Measurements from ENCODE around the gene MBTPS1. TPM values are rescaled to one million over a fixed set of nuclear protein-coding genes. Genes with fewer than 3 reads are reported as not detected.

MBTPS1 gene
- total RNA-seq, 3 donors from 2014 or later (not counting 1 experiment from before 2014, with no cell fraction given) = 85.2 to 124 (median 113) TPM

DNA sequence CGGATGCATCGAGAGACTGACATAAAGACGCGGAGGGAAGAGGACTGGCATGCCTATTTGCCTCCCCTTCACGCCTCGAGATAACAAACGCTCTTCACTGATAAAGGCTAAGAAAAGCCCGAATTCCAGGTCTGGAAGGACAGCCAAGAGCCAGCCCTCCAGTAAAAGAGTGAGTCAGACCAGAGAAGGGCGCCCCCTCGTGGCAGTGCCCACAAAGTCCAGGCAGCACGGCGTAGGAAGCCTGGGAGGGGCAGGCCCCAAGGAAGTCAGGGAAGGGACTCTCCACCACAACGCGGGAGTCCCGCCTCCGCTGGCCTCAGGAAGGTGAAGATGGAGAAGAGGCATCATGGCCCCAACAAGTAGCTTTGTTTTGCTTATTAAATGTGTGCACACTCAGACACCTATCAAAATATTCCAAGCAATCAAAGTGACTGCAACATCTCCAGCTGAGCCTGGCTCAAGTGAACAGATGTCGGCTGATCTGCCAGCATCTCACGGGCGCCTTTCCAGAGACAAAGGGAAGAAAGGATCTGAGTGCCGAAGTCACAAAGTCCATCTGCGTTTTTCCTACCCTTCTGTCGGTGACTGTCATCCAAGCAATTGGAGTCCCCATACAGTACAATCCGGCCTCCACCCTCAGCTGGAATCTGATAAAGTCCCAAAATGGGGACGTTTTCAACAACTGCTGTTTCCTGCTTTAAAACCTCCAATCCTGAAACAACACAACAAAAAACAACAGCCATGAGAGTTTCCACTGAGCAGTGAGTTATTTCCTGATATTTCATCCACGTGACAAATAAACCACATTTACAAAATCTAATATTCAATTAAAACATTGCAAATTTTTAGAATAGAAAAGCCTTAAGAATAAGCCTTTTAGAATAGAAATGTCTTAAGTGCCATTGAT is 53.8 kb downstream of the MBTPS1 start:
- peaks cover 13% of the 10 kb centered on the region for H3K36me3 Mint-ChIP-seq
- Histone ChIP-seq H3K36me3 (ENCODE audit: control insufficient read depth, insufficient read depth, low read length) (peaks cover 87% of the 10 kb centered on the region), H3K27me3 (ENCODE audit: control insufficient read depth, insufficient read depth, low read length) (no peaks in the 10 kb centered on the region), H3K27ac (ENCODE audit: low read length) (no peak overlapping the region), H3K9me3 (ENCODE audit: control insufficient read depth, insufficient read depth, low read length) (no peaks in the 10 kb centered on the region), H3K4me3 (ENCODE audit: low read length) (no peak overlapping the region), H3K4me1 (ENCODE audit: control insufficient read depth, insufficient read depth, low read length) (no peaks in the 10 kb centered on the region)
- no peaks in the 10 kb centered on the region for H3K4me1 Mint-ChIP-seq
- peak; percentile 72 to 82 (median 79) for ATAC-seq
- 79% methylated on average over 20 of the region's 25 CpGs for WGBS (ENCODE audit: insufficient coverage)
- H3K27me3 Mint-ChIP-seq (ENCODE audit: low read depth in 2 of 2) = no peaks in the 10 kb centered on the region
- peak; percentile 52 to 74 for DNase-seq
- TF ChIP-seq, protein P1, sequence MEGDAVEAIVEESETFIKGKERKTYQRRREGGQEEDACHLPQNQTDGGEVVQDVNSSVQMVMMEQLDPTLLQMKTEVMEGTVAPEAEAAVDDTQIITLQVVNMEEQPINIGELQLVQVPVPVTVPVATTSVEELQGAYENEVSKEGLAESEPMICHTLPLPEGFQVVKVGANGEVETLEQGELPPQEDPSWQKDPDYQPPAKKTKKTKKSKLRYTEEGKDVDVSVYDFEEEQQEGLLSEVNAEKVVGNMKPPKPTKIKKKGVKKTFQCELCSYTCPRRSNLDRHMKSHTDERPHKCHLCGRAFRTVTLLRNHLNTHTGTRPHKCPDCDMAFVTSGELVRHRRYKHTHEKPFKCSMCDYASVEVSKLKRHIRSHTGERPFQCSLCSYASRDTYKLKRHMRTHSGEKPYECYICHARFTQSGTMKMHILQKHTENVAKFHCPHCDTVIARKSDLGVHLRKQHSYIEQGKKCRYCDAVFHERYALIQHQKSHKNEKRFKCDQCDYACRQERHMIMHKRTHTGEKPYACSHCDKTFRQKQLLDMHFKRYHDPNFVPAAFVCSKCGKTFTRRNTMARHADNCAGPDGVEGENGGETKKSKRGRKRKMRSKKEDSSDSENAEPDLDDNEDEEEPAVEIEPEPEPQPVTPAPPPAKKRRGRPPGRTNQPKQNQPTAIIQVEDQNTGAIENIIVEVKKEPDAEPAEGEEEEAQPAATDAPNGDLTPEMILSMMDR (IDR thresholded peaks at IDR 0.05) = peak; percentile 72
- intact Hi-C loops (cut with micrococcal nuclease) = no loop called here
- no peaks in the 10 kb centered on the region for H3K9me3 Mint-ChIP-seq
- H3K27ac Mint-ChIP-seq = peak overlapping the region; percentile 34 to 38
- no peak overlapping the region for H3K4me3 Mint-ChIP-seq

DNA sequence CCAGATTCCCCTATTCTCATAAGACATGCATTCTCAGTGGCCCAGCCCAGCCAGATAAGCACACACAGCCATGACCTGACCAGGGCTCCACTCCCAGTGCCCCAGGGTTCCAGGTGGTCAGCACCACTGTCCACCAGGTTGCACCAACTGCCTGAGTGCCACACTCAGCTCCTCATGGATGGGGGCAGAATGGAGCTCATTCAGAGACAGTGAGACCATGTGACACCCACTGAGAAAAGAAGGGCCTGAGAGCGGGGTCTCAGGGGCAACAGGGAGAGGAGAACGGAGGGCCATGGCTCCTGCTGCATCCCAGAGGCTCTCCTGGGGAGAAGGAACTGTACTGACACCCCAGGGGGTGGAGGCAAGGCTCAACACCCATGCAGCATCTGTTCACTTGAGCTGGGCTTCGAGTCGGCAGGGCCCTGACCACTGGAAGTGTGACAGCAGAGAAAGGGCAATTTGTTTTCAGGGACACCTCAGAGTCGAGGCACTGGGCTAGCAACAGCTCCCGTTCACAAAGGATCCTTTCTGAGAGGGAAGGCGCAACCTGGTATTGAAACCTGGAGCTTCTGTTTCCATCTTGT is 55.4 kb downstream of the MBTPS1 start:
- ATAC-seq (no peak), DNase-seq (no peak)
- Histone ChIP-seq H3K27me3 (ENCODE audit: control insufficient read depth, insufficient read depth, low read length) (no peaks in the 10 kb centered on the region), H3K9me3 (ENCODE audit: control insufficient read depth, insufficient read depth, low read length) (no peaks in the 10 kb centered on the region), H3K27ac (ENCODE audit: low read length) (no peak overlapping the region), H3K36me3 (ENCODE audit: control insufficient read depth, insufficient read depth, low read length) (peaks cover 87% of the 10 kb centered on the region), H3K4me1 (ENCODE audit: control insufficient read depth, insufficient read depth, low read length) (no peaks in the 10 kb centered on the region), H3K4me3 (ENCODE audit: low read length) (no peak overlapping the region)
- no peaks in the 10 kb centered on the region for H3K9me3 Mint-ChIP-seq
- intact Hi-C loops (cut with micrococcal nuclease) = no loop called here
- no peaks in the 10 kb centered on the region for H3K4me1 Mint-ChIP-seq
- H3K36me3 Mint-ChIP-seq = peaks cover 21% of the 10 kb centered on the region
- TF ChIP-seq, protein P1 (IDR thresholded peaks at IDR 0.05) = no peak
- no peaks in the 10 kb centered on the region for H3K27me3 Mint-ChIP-seq (ENCODE audit: low read depth in 2 of 2)
- 97% methylated on average over 7 of the region's 7 CpGs for WGBS (ENCODE audit: insufficient coverage)
- H3K4me3 Mint-ChIP-seq = no peak overlapping the region
- no peak overlapping the region for H3K27ac Mint-ChIP-seq

DNA sequence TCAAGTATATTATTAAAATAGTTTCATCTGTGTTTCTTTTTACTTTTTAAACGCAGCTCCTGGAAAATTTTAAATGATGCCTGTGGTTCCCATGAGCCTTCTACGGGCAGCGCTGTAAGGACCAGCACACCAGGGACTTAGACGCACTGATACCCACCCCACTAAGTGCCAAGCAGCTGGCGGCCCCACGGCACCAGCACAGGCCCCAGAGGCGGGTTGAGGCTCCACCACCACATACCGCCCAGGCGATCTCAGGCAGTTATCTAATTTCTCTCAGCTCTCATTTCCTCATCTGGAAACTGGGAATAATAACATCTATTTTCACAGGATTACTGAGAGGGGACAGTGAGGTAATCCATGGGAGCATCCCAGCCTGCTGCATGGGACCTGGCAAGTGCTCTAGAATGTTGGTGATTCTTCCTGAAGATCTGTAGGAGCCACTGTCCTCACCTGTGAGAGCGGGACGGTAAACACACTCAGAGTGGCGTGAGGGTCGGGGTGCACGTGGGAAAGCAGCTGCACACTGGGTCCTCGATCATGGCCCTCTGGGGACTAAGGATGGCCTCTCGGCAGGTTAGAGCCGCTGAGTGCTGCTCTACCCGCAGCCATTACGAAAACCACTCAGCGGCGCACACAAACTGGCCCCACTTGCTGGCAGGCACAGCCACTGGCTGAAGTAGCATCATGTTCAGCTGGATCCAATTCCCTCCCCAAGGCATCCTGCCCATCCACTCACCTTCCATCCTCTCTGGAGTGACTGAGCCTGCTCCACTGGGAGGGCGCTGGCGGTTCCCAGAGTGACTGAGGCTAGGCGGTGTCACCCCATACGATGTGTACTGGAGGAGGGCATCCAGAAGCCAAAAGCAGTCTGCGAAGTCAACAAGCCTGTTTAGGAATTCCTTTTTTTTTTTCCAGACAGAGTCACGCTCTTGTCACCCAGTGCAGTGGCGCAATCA is 56.5 kb downstream of the MBTPS1 start:
- H3K4me1 ChIP-seq (ENCODE audit: control insufficient read depth, insufficient read depth, low read length) = no peaks in the 10 kb centered on the region
- H3K27ac ChIP-seq (ENCODE audit: low read length) = no peak overlapping the region
- H3K27me3 ChIP-seq (ENCODE audit: control insufficient read depth, insufficient read depth, low read length) = no peaks in the 10 kb centered on the region
- intact Hi-C loops (cut with micrococcal nuclease) = no loop called here
- WGBS (ENCODE audit: insufficient coverage) = 96% methylated on average over 28 of the region's 28 CpGs
- H3K4me1 Mint-ChIP-seq = no peaks in the 10 kb centered on the region
- no peaks in the 10 kb centered on the region for H3K27me3 Mint-ChIP-seq (ENCODE audit: low read depth in 2 of 2)
- no peak overlapping the region for H3K27ac Mint-ChIP-seq
- no peaks in the 10 kb centered on the region for H3K9me3 ChIP-seq (ENCODE audit: control insufficient read depth, insufficient read depth, low read length)
- ATAC-seq (no peak), DNase-seq (no peak)
- TF ChIP-seq, protein P1 (IDR thresholded peaks at IDR 0.05) = no peak
- no peak overlapping the region for H3K4me3 Mint-ChIP-seq
- H3K36me3 Mint-ChIP-seq = peaks cover 21% of the 10 kb centered on the region
- peaks cover 87% of the 10 kb centered on the region for H3K36me3 ChIP-seq (ENCODE audit: control insufficient read depth, insufficient read depth, low read length)
- H3K4me3 ChIP-seq (ENCODE audit: low read length) = no peak overlapping the region
- H3K9me3 Mint-ChIP-seq = no peaks in the 10 kb centered on the region

Data from natural killer cell (primary cell).